ENCODE results near the gene SORCS3. TPM values are rescaled to one million over a fixed set of nuclear protein-coding genes. Genes with fewer than 3 reads are reported as not detected.

SORCS3 gene
- total and polyA plus RNA-seq, 2 of the 13 experiments (the other 11 are each of a cell fraction or from before 2014, with no cell fraction given) = 0.07 TPM; not detected in 1

GRCh38 chr10:105094048-105094447 is 453.0 kb downstream of the SORCS3 start:
- FAIRE-seq (no peak), ATAC-seq (no peak), DNase-seq (ENCODE audit: low spot score) (no peak)
- Histone ChIP-seq H2AFZ (ENCODE audit: low read length) (no peak overlapping the region), H3K79me2 (ENCODE audit: insufficient read depth, low read length) (no peaks in the 10 kb centered on the region), H3K4me3 (replicated peaks in 1 of 3; ENCODE audit: insufficient read depth in 1 of 3, low read depth in 2 of 3, low read length in 3 of 3) (no peak overlapping the region), H3K9ac (ENCODE audit: insufficient read depth, low read depth, low read length) (no peak overlapping the region), H3K9me3 (ENCODE audit: low read length) (no peaks in the 10 kb centered on the region), H3K4me2 (ENCODE audit: low read depth, low read length) (no peak overlapping the region), H3K4me1 (ENCODE audit: insufficient read depth, low read length) (no peaks in the 10 kb centered on the region), H3K36me3 (replicated peaks in 1 of 2; ENCODE audit: control insufficient read depth in 1 of 2, insufficient read depth in 2 of 2, low read length in 2 of 2) (no peaks in the 10 kb centered on the region), H4K20me1 (ENCODE audit: insufficient read depth, low read length) (no peaks in the 10 kb centered on the region), H3K27ac (ENCODE audit: extremely low read length, insufficient read depth, low read length) (no peak overlapping the region), H3K27me3 (ENCODE audit: control insufficient read depth in 1 of 2, insufficient read depth in 2 of 2, low read length in 2 of 2) (no peaks in the 10 kb centered on the region)
- BruUV-seq (replicated peaks) = no TSS peak
- 74% methylated on average over 1 of the region's 1 CpG for WGBS (ENCODE audit: low lambda C conversion rate)
- in situ Hi-C loops (cut with HindIII; ENCODE audit: extremely low pct_ligation_motif_present, low pct_unique_long_range_greater_than_20kb) = no loop called here
- ChIA-PET POLR2A (no interaction called here), CTCF (ENCODE audit: low intra/inter-chr PET ratio, low total read pairs) (no interaction called here)
- TF ChIP-seq HMGA1 (CRISPR knock-in tag; conservative IDR thresholded peaks at IDR 0.05) (no peak), FOSL1 (CRISPR knock-in tag; IDR thresholded peaks at IDR 0.05; ENCODE audit: borderline replicate concordance) (no peak), ATF7 (IDR thresholded peaks at IDR 0.05) (peak; percentile 91), ATF7 (CRISPR knock-in tag; IDR thresholded peaks at IDR 0.05) (no peak)
- intact Hi-C loops (cut with micrococcal nuclease; ENCODE audit: unreplicated experiment) = no loop called here

GRCh38 chr10:105096316-105096715 is 455.2 kb downstream of the SORCS3 start:
- FAIRE-seq = no peak
- CTCF ChIA-PET (ENCODE audit: low intra/inter-chr PET ratio, low total read pairs) = no interaction called here
- no peak overlapping the region for H3K9ac ChIP-seq (ENCODE audit: insufficient read depth, low read depth, low read length)
- no peaks in the 10 kb centered on the region for H4K20me1 ChIP-seq (ENCODE audit: insufficient read depth, low read length)
- 17% methylated on average over 3 of the region's 3 CpGs for WGBS (ENCODE audit: low lambda C conversion rate)
- no peak for ATAC-seq
- no peaks in the 10 kb centered on the region for H3K9me3 ChIP-seq (ENCODE audit: low read length)
- no peaks in the 10 kb centered on the region for H3K4me1 ChIP-seq (ENCODE audit: insufficient read depth, low read length)
- H2AFZ ChIP-seq (ENCODE audit: low read length) = no peak overlapping the region
- no peak overlapping the region for H3K4me3 ChIP-seq (replicated peaks in 1 of 3; ENCODE audit: insufficient read depth in 1 of 3, low read depth in 2 of 3, low read length in 3 of 3)
- DNase-seq (ENCODE audit: low spot score) = no peak
- in situ Hi-C loops (cut with HindIII; ENCODE audit: extremely low pct_ligation_motif_present, low pct_unique_long_range_greater_than_20kb) = no loop called here
- intact Hi-C loops (cut with micrococcal nuclease; ENCODE audit: unreplicated experiment) = no loop called here
- no TSS peak for BruUV-seq (replicated peaks)
- no peaks in the 10 kb centered on the region for H3K27me3 ChIP-seq (ENCODE audit: control insufficient read depth in 1 of 2, insufficient read depth in 2 of 2, low read length in 2 of 2)
- no peak overlapping the region for H3K4me2 ChIP-seq (ENCODE audit: low read depth, low read length)
- no peaks in the 10 kb centered on the region for H3K79me2 ChIP-seq (ENCODE audit: insufficient read depth, low read length)
- POLR2A ChIA-PET = no interaction called here
- no peak overlapping the region for H3K27ac ChIP-seq (ENCODE audit: extremely low read length, insufficient read depth, low read length)
- no peaks in the 10 kb centered on the region for H3K36me3 ChIP-seq (replicated peaks in 1 of 2; ENCODE audit: control insufficient read depth in 1 of 2, insufficient read depth in 2 of 2, low read length in 2 of 2)
- TF ChIP-seq ZBTB33 (CRISPR knock-in tag; IDR thresholded peaks at IDR 0.05) (no peak), MTF2 (CRISPR knock-in tag; IDR thresholded peaks at IDR 0.05; ENCODE audit: borderline replicate concordance) (no peak), ZNF562 (CRISPR knock-in tag; IDR thresholded peaks at IDR 0.05; ENCODE audit: borderline replicate concordance) (no peak), ZNF354B (CRISPR knock-in tag; IDR thresholded peaks at IDR 0.05) (no peak), CENPBD1 (CRISPR knock-in tag; IDR thresholded peaks at IDR 0.05; ENCODE audit: borderline replicate concordance, low read depth) (no peak), PBX3 (CRISPR knock-in tag; IDR thresholded peaks at IDR 0.05; ENCODE audit: borderline replicate concordance) (no peak), STAT5B (CRISPR knock-in tag; IDR thresholded peaks at IDR 0.05) (no peak), TBX3 (IDR thresholded peaks at IDR 0.05; ENCODE audit: borderline replicate concordance) (no peak), DMAP1 (CRISPR knock-in tag; IDR thresholded peaks at IDR 0.05) (no peak), SRSF4 (IDR thresholded peaks at IDR 0.05; ENCODE audit: low read depth, low read length, poor library complexity, severe bottlenecking) (no peak), ZNF749 (CRISPR knock-in tag; IDR thresholded peaks at IDR 0.05; ENCODE audit: borderline replicate concordance) (no peak)

All from HepG2 (cell line).